Hepatocyte (in vitro differentiated cells): ENCODE measurements around the gene HIP1R.

Experiments used
- EZH2 ChIP-seq: fragments of 200-600 bp; sonication (generic); IDR thresholded peaks from 2 replicates; pipeline ENCODE4 v1.6.1; 2016; ENCODE audit warnings: antibody characterized with exemption, mild to moderate bottlenecking, borderline replicate concordance
- EZH2phosphoT487 ChIP-seq: fragments of 200-600 bp; sonication (generic); IDR thresholded peaks from one replicate; pipeline ENCODE4 v1.6.1; 2018; ENCODE audit warnings: antibody characterized with exemption, mild to moderate bottlenecking, low read depth, moderate library complexity; ENCODE audit not compliant: unreplicated experiment, severe bottlenecking
- TF ChIP-seq, protein P1 (sequence below): fragments of 200-600 bp; sonication (generic); IDR thresholded peaks from 2 replicates; pipeline ENCODE4 v1.5.1; 2016; ENCODE audit warnings: antibody characterized with exemption, mild to moderate bottlenecking; ENCODE audit not compliant: poor library complexity

DNA sequence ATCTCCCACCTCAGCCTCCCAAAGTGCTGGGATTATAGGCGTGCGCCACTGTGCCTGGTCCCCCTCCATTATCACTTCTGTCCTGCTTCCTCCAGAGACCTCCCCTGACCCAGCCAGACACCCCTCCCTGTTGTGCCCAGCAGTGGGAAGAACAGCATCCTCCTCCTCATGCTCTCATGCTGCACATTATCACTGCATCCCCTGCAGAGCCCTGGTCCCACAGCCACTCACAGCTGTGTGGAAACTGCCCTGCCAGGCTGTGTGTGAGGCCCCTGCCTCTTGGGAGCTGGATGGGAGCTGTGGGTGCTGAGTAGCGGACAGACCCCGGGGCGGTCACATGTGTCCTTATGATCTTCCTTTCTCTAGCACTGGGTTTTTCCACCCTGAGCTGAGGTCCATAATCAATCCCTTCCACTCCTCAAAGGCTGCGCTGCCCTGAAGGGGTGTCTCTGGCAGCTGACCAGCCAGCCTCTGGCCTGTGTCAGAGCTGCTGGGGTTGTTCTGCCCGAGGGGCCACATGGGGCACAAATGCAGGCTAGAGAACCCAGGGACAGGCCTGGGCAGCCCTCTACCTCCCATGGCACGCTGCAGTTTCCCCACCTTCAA lies 9.2 kb downstream of the HIP1R start:
- TF ChIP-seq EZH2 (no peak), EZH2phosphoT487 (no peak)
- TF ChIP-seq, protein P1, sequence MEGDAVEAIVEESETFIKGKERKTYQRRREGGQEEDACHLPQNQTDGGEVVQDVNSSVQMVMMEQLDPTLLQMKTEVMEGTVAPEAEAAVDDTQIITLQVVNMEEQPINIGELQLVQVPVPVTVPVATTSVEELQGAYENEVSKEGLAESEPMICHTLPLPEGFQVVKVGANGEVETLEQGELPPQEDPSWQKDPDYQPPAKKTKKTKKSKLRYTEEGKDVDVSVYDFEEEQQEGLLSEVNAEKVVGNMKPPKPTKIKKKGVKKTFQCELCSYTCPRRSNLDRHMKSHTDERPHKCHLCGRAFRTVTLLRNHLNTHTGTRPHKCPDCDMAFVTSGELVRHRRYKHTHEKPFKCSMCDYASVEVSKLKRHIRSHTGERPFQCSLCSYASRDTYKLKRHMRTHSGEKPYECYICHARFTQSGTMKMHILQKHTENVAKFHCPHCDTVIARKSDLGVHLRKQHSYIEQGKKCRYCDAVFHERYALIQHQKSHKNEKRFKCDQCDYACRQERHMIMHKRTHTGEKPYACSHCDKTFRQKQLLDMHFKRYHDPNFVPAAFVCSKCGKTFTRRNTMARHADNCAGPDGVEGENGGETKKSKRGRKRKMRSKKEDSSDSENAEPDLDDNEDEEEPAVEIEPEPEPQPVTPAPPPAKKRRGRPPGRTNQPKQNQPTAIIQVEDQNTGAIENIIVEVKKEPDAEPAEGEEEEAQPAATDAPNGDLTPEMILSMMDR: no peak
